ENCODE results near the gene BBX.
"Not testable (repeated sequence)": the region's sequence is repeated elsewhere in the genome, so short reads cannot be mapped to it uniquely, and the experiment has no call there.

The BBX gene

GRCh38 chr3:107690522-107691138 is 167.9 kb downstream of the BBX start:
- no CpG with 5 or more reads among the region's 2 CpGs for WGBS (ENCODE audit: extremely low coverage, insufficient coverage, low lambda C conversion rate)
- Histone ChIP-seq H3K27me3 (ENCODE audit: insufficient read depth, low read length, poor library complexity) (no peaks in the 10 kb centered on the region), H2BK120ac (ENCODE audit: low read depth, low read length) (no peak overlapping the region), H2BK15ac (replicated peaks; ENCODE audit: low read depth) (no peak overlapping the region), H2AK5ac (ENCODE audit: low read length) (no peak overlapping the region), H3K18ac (ENCODE audit: low read length) (no peak overlapping the region), H3K4me3 (ENCODE audit: low read length) (no peak overlapping the region), H3K79me2 (ENCODE audit: control insufficient read depth, insufficient read depth, low read length) (no peaks in the 10 kb centered on the region), H3K9ac (ENCODE audit: low read length) (no peak overlapping the region), H3K79me1 (ENCODE audit: low read length) (no peaks in the 10 kb centered on the region), H3K4ac (ENCODE audit: low read depth, low read length) (no peak overlapping the region), H3K36me3 (ENCODE audit: control insufficient read depth, insufficient read depth, low read length) (no peaks in the 10 kb centered on the region), H3K27ac (ENCODE audit: low read depth, low read length) (no peak overlapping the region), H4K8ac (ENCODE audit: low read depth, low read length) (peak overlapping the region; percentile 28), H3K4me1 (ENCODE audit: control insufficient read depth, low read depth, low read length) (no peaks in the 10 kb centered on the region), H3K56ac (ENCODE audit: low read length) (no peak overlapping the region), H2BK5ac (ENCODE audit: low read length) (no peak overlapping the region), H3K23ac (ENCODE audit: low read length) (no peak overlapping the region), H3K4me2 (ENCODE audit: low read length) (no peak overlapping the region), H4K5ac (ENCODE audit: low read length) (no peak overlapping the region)
- peak; percentile 69 for DNase-seq

DNA sequence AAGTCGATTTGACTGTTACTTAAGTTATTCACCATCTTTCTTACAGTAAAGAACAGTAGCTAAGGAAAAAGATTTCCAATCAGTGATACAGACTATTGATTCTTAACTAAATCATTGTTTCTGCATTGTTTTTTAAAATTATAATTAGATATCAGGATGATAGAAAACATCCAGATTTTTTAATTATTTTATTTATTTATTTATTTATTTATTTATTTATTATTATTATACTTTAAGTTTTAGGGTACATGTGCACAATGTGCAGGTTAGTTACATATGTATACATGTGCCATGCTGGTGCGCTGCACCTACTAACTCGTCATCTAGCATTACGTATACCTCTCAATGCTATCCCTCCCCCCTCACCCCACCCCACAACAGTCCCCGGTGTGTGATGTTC is 169.2 kb downstream of the BBX start:
- not testable (repeated sequence) for H4K8ac ChIP-seq (ENCODE audit: low read depth, low read length); H3K27me3 ChIP-seq (ENCODE audit: insufficient read depth, low read length, poor library complexity); H3K79me1 ChIP-seq (ENCODE audit: low read length); H3K56ac ChIP-seq (ENCODE audit: low read length); H3K36me3 ChIP-seq (ENCODE audit: control insufficient read depth, insufficient read depth, low read length); H3K18ac ChIP-seq (ENCODE audit: low read length); H3K4me2 ChIP-seq (ENCODE audit: low read length); H3K79me2 ChIP-seq (ENCODE audit: control insufficient read depth, insufficient read depth, low read length); H4K5ac ChIP-seq (ENCODE audit: low read length); H2BK120ac ChIP-seq (ENCODE audit: low read depth, low read length); H2BK15ac ChIP-seq (replicated peaks; ENCODE audit: low read depth); H3K9ac ChIP-seq (ENCODE audit: low read length); H3K4ac ChIP-seq (ENCODE audit: low read depth, low read length); H2BK5ac ChIP-seq (ENCODE audit: low read length); H3K27ac ChIP-seq (ENCODE audit: low read depth, low read length); H2AK5ac ChIP-seq (ENCODE audit: low read length); H3K23ac ChIP-seq (ENCODE audit: low read length); H3K4me1 ChIP-seq (ENCODE audit: control insufficient read depth, low read depth, low read length); DNase-seq; H3K4me3 ChIP-seq (ENCODE audit: low read length)
- no CpG with 5 or more reads among the region's 5 CpGs for WGBS (ENCODE audit: extremely low coverage, insufficient coverage, low lambda C conversion rate)

GRCh38 chr3:107697348-107697747 is 174.6 kb downstream of the BBX start:
- H2BK120ac ChIP-seq (ENCODE audit: low read depth, low read length); H2AK5ac ChIP-seq (ENCODE audit: low read length); H3K9ac ChIP-seq (ENCODE audit: low read length); H2BK5ac ChIP-seq (ENCODE audit: low read length); H3K4ac ChIP-seq (ENCODE audit: low read depth, low read length); H3K79me1 ChIP-seq (ENCODE audit: low read length); H3K23ac ChIP-seq (ENCODE audit: low read length); H3K18ac ChIP-seq (ENCODE audit: low read length); H3K4me2 ChIP-seq (ENCODE audit: low read length); H3K4me1 ChIP-seq (ENCODE audit: control insufficient read depth, low read depth, low read length); H3K27ac ChIP-seq (ENCODE audit: low read depth, low read length); H3K79me2 ChIP-seq (ENCODE audit: control insufficient read depth, insufficient read depth, low read length); H3K36me3 ChIP-seq (ENCODE audit: control insufficient read depth, insufficient read depth, low read length); DNase-seq; H3K56ac ChIP-seq (ENCODE audit: low read length); H3K4me3 ChIP-seq (ENCODE audit: low read length); H2BK15ac ChIP-seq (replicated peaks; ENCODE audit: low read depth); H4K8ac ChIP-seq (ENCODE audit: low read depth, low read length); H4K5ac ChIP-seq (ENCODE audit: low read length); H3K27me3 ChIP-seq (ENCODE audit: insufficient read depth, low read length, poor library complexity): not testable (repeated sequence)
- WGBS (ENCODE audit: extremely low coverage, insufficient coverage, low lambda C conversion rate) = no CpG with 5 or more reads among the region's 6 CpGs

GRCh38 chr3:107697855-107698254 is 175.1 kb downstream of the BBX start:
- H3K4me2 ChIP-seq (ENCODE audit: low read length); H3K18ac ChIP-seq (ENCODE audit: low read length); H3K27ac ChIP-seq (ENCODE audit: low read depth, low read length); H3K4me3 ChIP-seq (ENCODE audit: low read length); H2BK15ac ChIP-seq (replicated peaks; ENCODE audit: low read depth); H2AK5ac ChIP-seq (ENCODE audit: low read length); H3K79me2 ChIP-seq (ENCODE audit: control insufficient read depth, insufficient read depth, low read length); H3K36me3 ChIP-seq (ENCODE audit: control insufficient read depth, insufficient read depth, low read length); H3K27me3 ChIP-seq (ENCODE audit: insufficient read depth, low read length, poor library complexity); H4K5ac ChIP-seq (ENCODE audit: low read length); H3K23ac ChIP-seq (ENCODE audit: low read length); H2BK120ac ChIP-seq (ENCODE audit: low read depth, low read length); H2BK5ac ChIP-seq (ENCODE audit: low read length); H3K4me1 ChIP-seq (ENCODE audit: control insufficient read depth, low read depth, low read length); H3K9ac ChIP-seq (ENCODE audit: low read length); H4K8ac ChIP-seq (ENCODE audit: low read depth, low read length); H3K79me1 ChIP-seq (ENCODE audit: low read length): not testable (repeated sequence)
- WGBS (ENCODE audit: extremely low coverage, insufficient coverage, low lambda C conversion rate) = 100% methylated on average over 1 of the region's 23 CpGs
- peak; percentile 22 for DNase-seq
- peak overlapping the region; percentile 56 for H3K56ac ChIP-seq (ENCODE audit: low read length)
- H3K4ac ChIP-seq (ENCODE audit: low read depth, low read length) = peak overlapping the region; percentile 52

DNA sequence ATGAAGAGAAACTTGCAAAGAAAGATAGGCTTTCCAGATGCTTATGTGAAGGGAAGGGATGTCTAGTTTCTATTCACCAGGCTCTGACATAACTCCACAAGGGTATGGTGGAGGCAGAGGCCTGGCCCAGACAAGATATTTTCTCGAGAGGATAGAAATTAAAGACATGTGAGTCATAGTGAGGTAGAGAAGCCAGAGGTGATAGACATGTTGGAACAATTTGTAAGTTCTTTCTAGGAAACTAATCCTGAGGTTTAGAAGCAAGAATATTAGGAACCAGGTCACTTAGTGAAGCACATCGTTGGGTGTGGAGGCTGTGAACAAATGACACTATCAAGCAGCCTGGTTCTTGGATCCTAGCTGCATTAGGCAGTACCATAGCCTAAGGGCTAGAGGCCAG is 176.9 kb downstream of the BBX start:
- no peak overlapping the region for H2BK5ac ChIP-seq (ENCODE audit: low read length)
- no peaks in the 10 kb centered on the region for H3K27me3 ChIP-seq (ENCODE audit: insufficient read depth, low read length, poor library complexity)
- H3K79me2 ChIP-seq (ENCODE audit: control insufficient read depth, insufficient read depth, low read length) = no peaks in the 10 kb centered on the region
- DNase-seq = no peak
- no peaks in the 10 kb centered on the region for H3K4me1 ChIP-seq (ENCODE audit: control insufficient read depth, low read depth, low read length)
- no peak overlapping the region for H2BK15ac ChIP-seq (replicated peaks; ENCODE audit: low read depth)
- no peak overlapping the region for H4K8ac ChIP-seq (ENCODE audit: low read depth, low read length)
- H3K23ac ChIP-seq (ENCODE audit: low read length) = no peak overlapping the region
- no CpG with 5 or more reads among the region's 2 CpGs for WGBS (ENCODE audit: extremely low coverage, insufficient coverage, low lambda C conversion rate)
- H3K4me3 ChIP-seq (ENCODE audit: low read length) = no peak overlapping the region
- H3K27ac ChIP-seq (ENCODE audit: low read depth, low read length) = no peak overlapping the region
- peaks cover 6% of the 10 kb centered on the region for H3K79me1 ChIP-seq (ENCODE audit: low read length)
- H3K56ac ChIP-seq (ENCODE audit: low read length) = no peak overlapping the region
- H2AK5ac ChIP-seq (ENCODE audit: low read length) = no peak overlapping the region
- H3K4ac ChIP-seq (ENCODE audit: low read depth, low read length) = no peak overlapping the region
- H3K36me3 ChIP-seq (ENCODE audit: control insufficient read depth, insufficient read depth, low read length) = no peaks in the 10 kb centered on the region
- H3K9ac ChIP-seq (ENCODE audit: low read length) = no peak overlapping the region
- H4K5ac ChIP-seq (ENCODE audit: low read length) = no peak overlapping the region
- no peak overlapping the region for H2BK120ac ChIP-seq (ENCODE audit: low read depth, low read length)
- no peak overlapping the region for H3K4me2 ChIP-seq (ENCODE audit: low read length)
- no peak overlapping the region for H3K18ac ChIP-seq (ENCODE audit: low read length)

- H3K4ac ChIP-seq (ENCODE audit: low read depth, low read length) = no peak overlapping the region
- H2BK15ac ChIP-seq (replicated peaks; ENCODE audit: low read depth) = no peak overlapping the region
- no peaks in the 10 kb centered on the region for H3K4me1 ChIP-seq (ENCODE audit: control insufficient read depth, low read depth, low read length)
- H2BK120ac ChIP-seq (ENCODE audit: low read depth, low read length) = no peak overlapping the region
- H3K79me1 ChIP-seq (ENCODE audit: low read length) = peaks cover 6% of the 10 kb centered on the region
- no peak overlapping the region for H3K27ac ChIP-seq (ENCODE audit: low read depth, low read length)
- no peak for DNase-seq
- no peak overlapping the region for H4K8ac ChIP-seq (ENCODE audit: low read depth, low read length)
- no peak overlapping the region for H2AK5ac ChIP-seq (ENCODE audit: low read length)
- H3K56ac ChIP-seq (ENCODE audit: low read length) = no peak overlapping the region
- no peaks in the 10 kb centered on the region for H3K36me3 ChIP-seq (ENCODE audit: control insufficient read depth, insufficient read depth, low read length)
- WGBS (ENCODE audit: extremely low coverage, insufficient coverage, low lambda C conversion rate) = no CpG with 5 or more reads among the region's 2 CpGs
- H3K27me3 ChIP-seq (ENCODE audit: insufficient read depth, low read length, poor library complexity) = no peaks in the 10 kb centered on the region
- no peak overlapping the region for H3K4me2 ChIP-seq (ENCODE audit: low read length)
- H3K4me3 ChIP-seq (ENCODE audit: low read length) = no peak overlapping the region
- H3K9ac ChIP-seq (ENCODE audit: low read length) = no peak overlapping the region
- no peak overlapping the region for H2BK5ac ChIP-seq (ENCODE audit: low read length)
- H3K23ac ChIP-seq (ENCODE audit: low read length) = no peak overlapping the region
- H3K18ac ChIP-seq (ENCODE audit: low read length) = no peak overlapping the region
- H3K79me2 ChIP-seq (ENCODE audit: control insufficient read depth, insufficient read depth, low read length) = no peaks in the 10 kb centered on the region
- H4K5ac ChIP-seq (ENCODE audit: low read length) = no peak overlapping the region
Observed at GRCh38 chr3:107701299-107701698, 178.5 kb downstream of the BBX start.
